SU-DHL-6 (cell line): ENCODE data around the gene ZSWIM8.

ENCODE experiments used
- H2AFZ ChIP-seq: fragments of 200-600 bp; sonication (generic); 2 replicates; pipeline ENCODE4 v1.6.1; 2014; ENCODE audit warnings: low read depth, mild to moderate bottlenecking, moderate library complexity, mixed read lengths, antibody characterized with exemption, low read length; ENCODE audit not compliant: severe bottlenecking
- H3F3A ChIP-seq: fragments of 200-600 bp; shearing (Covaris generic); 2 replicates; pipeline ENCODE4 v1.6.0; 2016; ENCODE audit warnings: antibody characterized with exemption, mild to moderate bottlenecking; ENCODE audit not compliant: insufficient read depth
- H3K27ac ChIP-seq: fragments of 200-600 bp; sonication (generic); 2 replicates; pipeline ENCODE4 v1.5.1; 2016; ENCODE audit warnings: low read depth, mild to moderate bottlenecking, low read length, moderate library complexity, mixed read lengths
- H3K27me3 ChIP-seq: fragments of 200-600 bp; sonication (generic), shearing (Covaris generic); 2 replicates; pipeline ENCODE4 v1.6.0; 2014; ENCODE audit warnings: mild to moderate bottlenecking, low read length
- H3K36me3 ChIP-seq: fragments of 200-600 bp; sonication (generic); 2 replicates; pipeline ENCODE4 v1.6.1; 2014; ENCODE audit warnings: mild to moderate bottlenecking, low read length, mixed read lengths
- H3K4me2 ChIP-seq: fragments of 300-600, 200-600 bp; shearing (Covaris generic), sonication (generic); 2 replicates; pipeline ENCODE4 v1.6.0; 2014; ENCODE audit warnings: low read length, low read depth, mild to moderate bottlenecking; ENCODE audit not compliant: poor library complexity, severe bottlenecking
- H3K4me3 ChIP-seq: fragments of 200-600 bp; sonication (generic); 2 replicates; pipeline ENCODE4 v1.5.1; 2014; ENCODE audit warnings: antibody characterized with exemption, low read length, mild to moderate bottlenecking, mixed read lengths; ENCODE audit not compliant: insufficient read depth, poor library complexity, severe bottlenecking
- H3K79me2 ChIP-seq: fragments of 200-600 bp; sonication (generic); 2 replicates; pipeline ENCODE4 v1.6.1; 2014; ENCODE audit warnings: mild to moderate bottlenecking, low read length, moderate library complexity; ENCODE audit not compliant: insufficient read depth
- H3K9ac ChIP-seq: fragments of 200-600 bp; sonication (generic); 2 replicates; pipeline ENCODE4 v1.7.0; 2014; ENCODE audit warnings: mild to moderate bottlenecking, low read length
- H3K9me2 ChIP-seq: fragments of 200-600 bp; sonication (generic); replicated peaks from 2 replicates; pipeline ENCODE4 v1.6.1; 2014; ENCODE audit warnings: low read length; ENCODE audit not compliant: insufficient read depth
- H3K9me3 ChIP-seq: fragments of 200-600 bp; sonication (generic); 2 replicates; pipeline ENCODE4 v1.6.1; 2014; ENCODE audit warnings: low read length, mixed read lengths; ENCODE audit not compliant: insufficient read depth
- H4K20me1 ChIP-seq: fragments of 200-600 bp; sonication (generic); 2 replicates; pipeline ENCODE4 v1.6.1; 2014; ENCODE audit warnings: low read depth, mild to moderate bottlenecking, antibody characterized with exemption, low read length, moderate library complexity, mixed read lengths
- EZH2phosphoT487 ChIP-seq: fragments of 200-600 bp; sonication (generic), shearing (Covaris generic); conservative IDR thresholded peaks from 2 replicates; pipeline ENCODE4 v1.6.1; 2018; ENCODE audit warnings: mild to moderate bottlenecking, antibody characterized with exemption, low read length, moderate library complexity, mixed read lengths
- TF ChIP-seq, protein P1 (sequence below): fragments of 200-600 bp; sonication (generic); IDR thresholded peaks from one replicate; pipeline ENCODE4 v1.5.1; 2017; ENCODE audit warnings: antibody characterized with exemption, mild to moderate bottlenecking, low read length, moderate library complexity; ENCODE audit not compliant: insufficient read depth, poor library complexity, severe bottlenecking

Gene ZSWIM8

DNA sequence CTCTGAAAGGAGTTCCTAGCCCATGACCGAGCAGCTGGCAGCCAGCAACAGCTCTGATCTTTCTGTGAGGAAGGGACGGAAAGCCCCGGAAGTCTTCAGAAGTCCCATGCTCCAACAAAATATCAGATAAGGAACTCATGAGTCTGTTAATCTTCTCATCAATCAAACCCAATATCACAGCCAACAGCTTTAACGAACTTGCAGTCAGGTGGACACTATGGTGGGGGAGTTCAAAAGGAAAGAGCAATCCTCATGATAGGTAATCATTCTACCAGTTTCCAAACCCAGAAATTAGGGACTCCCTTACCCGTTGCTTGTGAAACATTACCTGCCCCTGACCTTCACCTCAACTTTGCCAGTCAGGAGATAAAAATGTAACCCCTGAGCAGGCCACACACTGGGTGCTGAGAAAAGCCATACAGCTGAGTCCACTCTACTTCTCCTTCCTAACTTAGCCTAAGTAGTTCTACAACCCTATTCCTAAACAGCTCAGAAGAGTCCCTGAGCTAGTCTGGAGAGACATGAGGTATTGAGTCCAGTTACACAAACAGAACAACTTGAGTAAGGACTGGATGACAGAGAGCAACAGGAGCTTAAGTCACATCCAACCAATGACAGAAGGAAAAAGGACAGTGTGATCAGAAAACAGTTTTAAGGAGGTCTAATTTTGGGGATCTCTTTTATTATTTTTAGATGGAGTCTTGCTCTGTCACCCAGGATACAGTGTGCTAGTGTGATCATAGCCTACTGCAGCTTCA lies 23.8 kb downstream of the ZSWIM8 start:
- Histone ChIP-seq H3K9ac (no peak overlapping the region), H3K27ac (no peak overlapping the region), H3K4me3 (no peak overlapping the region), H3K79me2 (peaks cover 5% of the 10 kb centered on the region; the same call in 1 of the 2 replicates), H3F3A (peaks cover 7% of the 10 kb centered on the region), H3K36me3 (no peaks in the 10 kb centered on the region), H3K27me3 (no peaks in the 10 kb centered on the region), H3K4me2 (no peak overlapping the region), H3K9me3 (no peaks in the 10 kb centered on the region), H4K20me1 (no peaks in the 10 kb centered on the region), H3K9me2 (no peaks in the 10 kb centered on the region), H2AFZ (no peak overlapping the region)
- no peak for TF ChIP-seq EZH2phosphoT487
- TF ChIP-seq, protein P1, sequence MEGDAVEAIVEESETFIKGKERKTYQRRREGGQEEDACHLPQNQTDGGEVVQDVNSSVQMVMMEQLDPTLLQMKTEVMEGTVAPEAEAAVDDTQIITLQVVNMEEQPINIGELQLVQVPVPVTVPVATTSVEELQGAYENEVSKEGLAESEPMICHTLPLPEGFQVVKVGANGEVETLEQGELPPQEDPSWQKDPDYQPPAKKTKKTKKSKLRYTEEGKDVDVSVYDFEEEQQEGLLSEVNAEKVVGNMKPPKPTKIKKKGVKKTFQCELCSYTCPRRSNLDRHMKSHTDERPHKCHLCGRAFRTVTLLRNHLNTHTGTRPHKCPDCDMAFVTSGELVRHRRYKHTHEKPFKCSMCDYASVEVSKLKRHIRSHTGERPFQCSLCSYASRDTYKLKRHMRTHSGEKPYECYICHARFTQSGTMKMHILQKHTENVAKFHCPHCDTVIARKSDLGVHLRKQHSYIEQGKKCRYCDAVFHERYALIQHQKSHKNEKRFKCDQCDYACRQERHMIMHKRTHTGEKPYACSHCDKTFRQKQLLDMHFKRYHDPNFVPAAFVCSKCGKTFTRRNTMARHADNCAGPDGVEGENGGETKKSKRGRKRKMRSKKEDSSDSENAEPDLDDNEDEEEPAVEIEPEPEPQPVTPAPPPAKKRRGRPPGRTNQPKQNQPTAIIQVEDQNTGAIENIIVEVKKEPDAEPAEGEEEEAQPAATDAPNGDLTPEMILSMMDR = no peak

DNA sequence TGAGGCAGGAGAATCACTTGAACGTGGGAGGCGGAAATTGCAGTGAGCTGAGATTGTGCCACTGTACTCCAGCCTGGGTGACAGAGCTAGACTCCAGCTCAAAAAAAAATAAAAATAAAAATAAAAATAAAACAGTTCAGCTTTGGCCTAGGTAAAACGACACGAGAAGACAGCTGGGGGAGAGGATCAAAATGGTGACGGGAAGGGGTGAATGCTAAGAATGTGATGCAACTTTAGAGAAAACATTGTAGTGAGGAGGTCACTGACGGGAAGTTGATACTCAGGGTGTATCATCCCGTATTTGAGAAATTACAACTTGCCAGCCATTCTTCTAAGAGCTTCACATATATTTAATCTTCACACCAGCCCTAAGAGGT lies 24.9 kb downstream of the ZSWIM8 start:
- H3K9ac ChIP-seq = peak overlapping the region; percentile 96
- no peaks in the 10 kb centered on the region for H3K36me3 ChIP-seq
- no peak for TF ChIP-seq EZH2phosphoT487
- TF ChIP-seq, protein P1 = no peak
- peaks cover 7% of the 10 kb centered on the region for H3F3A ChIP-seq
- H3K9me3 ChIP-seq = no peaks in the 10 kb centered on the region
- peak overlapping the region; percentile 92 for H3K4me3 ChIP-seq
- H3K9me2 ChIP-seq = no peaks in the 10 kb centered on the region
- no peaks in the 10 kb centered on the region for H3K27me3 ChIP-seq
- no peak overlapping the region for H2AFZ ChIP-seq
- peaks cover 5% of the 10 kb centered on the region; the same call in 1 of the 2 replicates for H3K79me2 ChIP-seq
- H4K20me1 ChIP-seq = no peaks in the 10 kb centered on the region
- H3K27ac ChIP-seq = peak overlapping the region; percentile 70
- peak overlapping the region; percentile 86 for H3K4me2 ChIP-seq

DNA sequence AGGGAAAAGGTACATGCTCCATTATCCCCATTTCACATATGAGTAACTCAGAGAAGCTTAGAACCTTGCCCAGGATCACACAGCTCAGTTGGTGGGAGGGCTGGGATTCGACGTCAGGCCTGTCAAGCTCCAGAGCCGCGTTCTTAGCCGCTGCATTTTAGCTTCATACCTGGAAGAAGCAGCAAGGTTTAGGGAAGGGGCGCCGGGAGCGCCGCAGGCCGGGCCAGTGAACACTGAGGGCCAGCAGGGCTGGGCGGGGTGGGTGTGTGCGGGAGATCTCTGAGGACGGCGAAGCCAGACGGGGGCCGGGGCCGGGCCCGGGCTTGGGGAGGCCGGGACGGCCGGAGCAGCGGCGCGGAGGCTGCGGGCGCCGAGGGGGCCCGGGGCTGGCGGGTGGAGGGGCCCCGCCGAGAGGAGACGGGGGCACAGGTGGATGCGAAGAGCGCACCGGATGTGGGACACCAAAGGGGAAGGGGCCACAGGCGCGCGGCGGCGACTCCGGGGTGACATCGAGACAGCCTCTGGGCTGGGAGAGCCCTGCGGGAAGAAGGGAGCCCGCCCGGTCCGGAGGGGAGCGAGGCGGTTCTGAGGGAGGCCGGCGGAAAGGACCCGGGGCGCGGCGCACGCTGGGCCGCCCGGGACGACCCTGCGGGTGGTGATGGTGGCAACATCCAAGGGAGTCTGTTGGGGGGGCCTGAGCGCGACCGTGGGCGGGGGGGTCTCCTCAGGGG lies 25.5 kb downstream of the ZSWIM8 start:
- H3K4me3 ChIP-seq = peak overlapping the region; percentile 92
- no peak for TF ChIP-seq EZH2phosphoT487
- TF ChIP-seq, protein P1 = no peak
- peaks cover 7% of the 10 kb centered on the region for H3F3A ChIP-seq
- H4K20me1 ChIP-seq = no peaks in the 10 kb centered on the region
- H3K9ac ChIP-seq = peak overlapping the region; percentile 96
- peak overlapping the region; percentile 83 for H2AFZ ChIP-seq
- H3K9me2 ChIP-seq = no peaks in the 10 kb centered on the region
- no peaks in the 10 kb centered on the region for H3K9me3 ChIP-seq
- peak overlapping the region; percentile 86 for H3K4me2 ChIP-seq
- no peaks in the 10 kb centered on the region for H3K27me3 ChIP-seq
- peak overlapping the region; percentile 70 for H3K27ac ChIP-seq
- peaks cover 5% of the 10 kb centered on the region; the same call in 1 of the 2 replicates for H3K79me2 ChIP-seq
- no peaks in the 10 kb centered on the region for H3K36me3 ChIP-seq
